Measurements from ENCODE around the gene NET1.
A peak's percentile ranks its signal among the peaks of the same experiment; 100 is the strongest.
"Not testable (repeated sequence)": the region's sequence is repeated elsewhere in the genome, so short reads cannot be mapped to it uniquely, and the experiment has no call there.

Gene NET1

GRCh38 chr10:5412277-5412941 lies at the start of gene NET1:
TSS of gene NET1 (plus strand) at chr10:5412557. CDS start at chr10:5412693, 136 bp downstream.
- peak within 1 kb of the TSS; percentile 74 for H3K4me3 ChIP-seq (ENCODE audit: low read depth, low read length)

GRCh38 chr10:5362873-5363272 lies 49.5 kb upstream of the NET1 start:
- no peak overlapping the region for H3K4me3 ChIP-seq (ENCODE audit: low read depth, low read length)

- H3K4me3 ChIP-seq (ENCODE audit: low read depth, low read length): no peak overlapping the region
These were observed 48.0 kb upstream of the NET1 start for GRCh38 chr10:5364374-5364773.

GRCh38 chr10:5364890-5365338 lies 47.4 kb upstream of the NET1 start, which contains the start of gene UCN3:
TSS of gene UCN3 (plus strand) at chr10:5364966. CDS start at chr10:5373721, 8,755 bp downstream.
- no peak within 1 kb of the TSS for H3K4me3 ChIP-seq (ENCODE audit: low read depth, low read length)

DNA sequence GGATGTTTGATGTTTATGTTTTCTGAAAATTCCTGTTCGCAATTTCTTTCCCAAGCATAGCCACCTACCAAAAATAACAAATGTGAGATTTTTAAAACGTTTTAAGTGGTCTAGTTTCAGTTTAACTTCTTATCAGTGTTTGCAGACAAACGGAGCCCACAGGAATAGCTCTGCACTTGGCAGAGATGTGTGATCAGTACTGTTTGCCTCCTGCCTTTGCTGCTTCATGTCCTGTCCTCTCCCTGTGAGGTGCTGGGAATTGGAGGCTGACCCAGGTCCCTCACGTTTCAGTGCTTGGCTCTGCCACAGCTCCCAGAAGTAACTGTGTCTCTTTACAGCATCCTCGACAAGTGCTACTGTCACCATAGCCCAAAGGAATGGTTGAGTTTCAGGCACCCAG lies 46.4 kb upstream of the NET1 start:
- H3K4me3 ChIP-seq (ENCODE audit: low read depth, low read length): no peak overlapping the region

- H3K4me3 ChIP-seq (ENCODE audit: low read depth, low read length): no peak overlapping the region
These were observed 42.8 kb upstream of the NET1 start for GRCh38 chr10:5369362-5370158.

- H3K4me3 ChIP-seq (ENCODE audit: low read depth, low read length): no peak overlapping the region
These were observed 41.6 kb upstream of the NET1 start for GRCh38 chr10:5370493-5371352.

DNA sequence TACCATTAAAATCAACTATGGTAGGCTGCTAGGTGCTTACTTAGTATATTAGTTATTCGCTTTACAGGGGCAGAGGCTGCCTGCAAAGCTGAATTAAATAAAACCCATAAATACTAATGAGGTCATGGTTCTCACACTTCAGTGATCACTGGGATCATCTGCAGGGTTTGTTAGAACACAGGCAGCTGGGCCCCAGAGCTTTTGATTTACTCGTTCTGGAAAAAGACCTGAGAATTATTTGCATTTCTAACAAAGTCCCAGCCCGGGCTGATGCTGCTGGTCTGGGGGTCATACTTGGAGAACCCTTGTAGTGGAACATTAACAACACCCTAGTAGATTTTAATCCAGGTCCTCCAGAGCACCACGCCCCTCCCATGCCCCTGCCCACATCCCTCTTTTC lies 39.0 kb upstream of the NET1 start:
- H3K4me3 ChIP-seq (ENCODE audit: low read depth, low read length): no peak overlapping the region

DNA sequence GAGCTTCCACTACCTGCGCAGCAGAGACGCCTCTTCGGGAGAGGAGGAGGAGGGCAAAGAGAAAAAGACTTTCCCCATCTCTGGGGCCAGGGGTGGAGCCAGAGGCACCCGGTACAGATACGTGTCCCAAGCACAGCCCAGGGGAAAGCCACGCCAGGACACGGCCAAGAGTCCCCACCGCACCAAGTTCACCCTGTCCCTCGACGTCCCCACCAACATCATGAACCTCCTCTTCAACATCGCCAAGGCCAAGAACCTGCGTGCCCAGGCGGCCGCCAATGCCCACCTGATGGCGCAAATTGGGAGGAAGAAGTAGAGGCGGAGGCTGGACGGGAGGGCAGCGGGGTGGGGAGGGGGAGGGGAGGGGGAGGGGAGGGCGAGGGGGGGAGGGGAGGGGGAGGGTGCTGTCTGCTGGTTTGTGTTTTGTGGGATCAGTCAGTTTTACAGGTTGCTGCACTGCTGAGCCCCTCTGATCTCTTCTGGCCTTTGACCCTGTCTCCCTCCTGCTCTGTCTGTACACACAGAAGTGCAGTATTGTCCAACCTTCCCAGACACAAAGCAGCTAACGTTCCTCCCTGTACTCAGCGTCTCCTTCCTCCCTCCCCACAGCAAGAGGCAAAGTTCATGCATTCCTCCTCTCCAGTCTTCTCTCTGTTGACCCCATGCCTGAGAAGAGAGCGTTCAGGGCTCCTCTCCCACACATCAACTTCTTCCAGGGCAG lies 38.3 kb upstream of the NET1 start:
- H3K4me3 ChIP-seq (ENCODE audit: low read depth, low read length): no peak overlapping the region

GRCh38 chr10:5376450-5376849 lies 35.9 kb upstream of the NET1 start:
- H3K4me3 ChIP-seq (ENCODE audit: low read depth, low read length): no peak overlapping the region

GRCh38 chr10:5379202-5379601 lies 33.2 kb upstream of the NET1 start:
- not testable (repeated sequence) for H3K4me3 ChIP-seq (ENCODE audit: low read depth, low read length)

- not testable (repeated sequence) for H3K4me3 ChIP-seq (ENCODE audit: low read depth, low read length)
These were observed 32.0 kb upstream of the NET1 start for GRCh38 chr10:5380395-5380794.

- no peak overlapping the region for H3K4me3 ChIP-seq (ENCODE audit: low read depth, low read length)
These were observed 31.2 kb upstream of the NET1 start for GRCh38 chr10:5381187-5381586.

DNA sequence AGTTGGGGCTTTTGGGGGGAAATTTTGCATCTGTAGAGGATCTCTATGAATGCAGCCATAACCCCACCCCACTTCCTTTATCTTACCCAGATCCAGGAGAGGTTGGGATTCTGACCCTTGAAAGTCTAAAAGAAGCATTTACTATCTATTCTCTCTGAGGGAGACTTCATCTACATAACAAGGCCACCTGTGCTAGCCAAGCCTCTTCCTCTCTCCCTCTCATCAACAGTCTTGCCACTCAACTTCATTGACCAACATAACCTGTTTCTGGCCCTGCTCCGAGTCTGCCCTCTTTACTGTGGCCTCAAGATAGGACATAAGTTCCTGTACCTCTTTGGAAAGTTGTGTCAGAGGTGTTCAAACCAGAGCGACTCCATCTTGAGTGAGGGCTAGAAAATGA lies 27.1 kb upstream of the NET1 start:
- no peak overlapping the region for H3K4me3 ChIP-seq (ENCODE audit: low read depth, low read length)

GRCh38 chr10:5387169-5387568 lies 25.2 kb upstream of the NET1 start:
- no peak overlapping the region for H3K4me3 ChIP-seq (ENCODE audit: low read depth, low read length)

GRCh38 chr10:5390607-5391205 lies 21.7 kb upstream of the NET1 start:
- H3K4me3 ChIP-seq (ENCODE audit: low read depth, low read length): no peak overlapping the region

DNA sequence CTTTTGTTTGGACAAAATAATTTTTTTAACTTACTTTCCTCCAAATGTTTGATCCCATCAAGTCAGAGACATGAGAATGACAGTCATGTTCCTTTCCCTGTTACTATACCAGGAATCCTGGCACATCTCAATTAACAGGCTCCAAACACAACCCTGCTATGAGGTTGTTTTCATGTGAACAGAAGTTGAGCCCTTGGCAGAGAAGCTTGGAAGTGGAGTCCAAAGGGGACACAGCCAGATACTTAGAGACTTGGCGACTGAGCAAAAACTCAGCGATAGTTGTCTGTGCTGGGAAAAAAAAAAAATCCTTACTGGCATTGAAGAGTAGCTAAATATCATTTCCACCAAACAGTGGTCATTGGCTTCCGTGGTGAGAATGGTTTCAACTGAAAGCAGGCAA lies 20.6 kb upstream of the NET1 start:
- no peak overlapping the region for H3K4me3 ChIP-seq (ENCODE audit: low read depth, low read length)

GRCh38 chr10:5393529-5393928 lies 18.8 kb upstream of the NET1 start:
- H3K4me3 ChIP-seq (ENCODE audit: low read depth, low read length): no peak overlapping the region

- H3K4me3 ChIP-seq (ENCODE audit: low read depth, low read length): no peak overlapping the region
These were observed 17.2 kb upstream of the NET1 start for GRCh38 chr10:5395168-5395567.

GRCh38 chr10:5396556-5397300 lies 15.6 kb upstream of the NET1 start:
- H3K4me3 ChIP-seq (ENCODE audit: low read depth, low read length): no peak overlapping the region

Measured in iPS-11a (cell line).